SHP77 (cell line): ENCODE data around the gene SH3BP1.
"Not testable (repeated sequence)": the region's sequence is repeated elsewhere in the genome, so short reads cannot be mapped to it uniquely, and the experiment has no call there.

Experiments used
- DNase-seq, 2 experiments: peaks; one replicate each; lab custom pipeline; 2025; lab: John Stamatoyannopoulos, UW

Gene SH3BP1

GRCh38 chr22:37679670-37680069 lies 40.2 kb downstream of the SH3BP1 start:
- DNase-seq = no peak

- DNase-seq = no peak
Observed at GRCh38 chr22:37680191-37680851, 40.9 kb downstream of the SH3BP1 start.

GRCh38 chr22:37681001-37681424 lies 41.5 kb downstream of the SH3BP1 start:
- DNase-seq = no peak

- peak; percentile 72 to 79 for DNase-seq
Observed at GRCh38 chr22:37681556-37682049, 42.1 kb downstream of the SH3BP1 start.

GRCh38 chr22:37684803-37685615 lies 45.5 kb downstream of the SH3BP1 start:
- DNase-seq = no peak

- DNase-seq = peak; percentile 69 to 76
Observed at GRCh38 chr22:37686002-37686982, 46.8 kb downstream of the SH3BP1 start, which contains the start of gene NOL12. Gene NOL12 (plus strand): TSS chr22:37686343. CDS start chr22:37686393, 50 bp downstream.

- no peak for DNase-seq
Observed at GRCh38 chr22:37690407-37690806, 50.9 kb downstream of the SH3BP1 start.

GRCh38 chr22:37690901-37691504 lies 51.5 kb downstream of the SH3BP1 start:
- no peak for DNase-seq

- DNase-seq = no peak
Observed at GRCh38 chr22:37692627-37693285, 53.3 kb downstream of the SH3BP1 start.

- DNase-seq = not testable (repeated sequence)
Observed at GRCh38 chr22:37694131-37694530, 54.7 kb downstream of the SH3BP1 start.

GRCh38 chr22:37696260-37696656 lies 56.8 kb downstream of the SH3BP1 start:
- DNase-seq = not testable (repeated sequence)

- peak; percentile 95 to 96 for DNase-seq
Observed at GRCh38 chr22:37696657-37697537, 57.4 kb downstream of the SH3BP1 start, which contains the start of gene TRIOBP. Gene TRIOBP (plus strand): TSS chr22:37697048. CDS start chr22:37701366, 4,318 bp downstream.

- DNase-seq = no peak
Observed at GRCh38 chr22:37697538-37697835, 58.0 kb downstream of the SH3BP1 start.

- no peak for DNase-seq
Observed at GRCh38 chr22:37701141-37701786, 61.8 kb downstream of the SH3BP1 start.

GRCh38 chr22:37703906-37704305 lies 64.4 kb downstream of the SH3BP1 start:
- no peak for DNase-seq

- no peak for DNase-seq
Observed at GRCh38 chr22:37704645-37705044, 65.2 kb downstream of the SH3BP1 start.

- DNase-seq = no peak
Observed at GRCh38 chr22:37705205-37705604, 65.7 kb downstream of the SH3BP1 start.
